HFF-Myc (cell line): Measurements from ENCODE around the gene EXOC1.
"Not testable (repeated sequence)": the region's sequence is repeated elsewhere in the genome, so short reads cannot be mapped to it uniquely, and the experiment has no call there.

Source experiments
- DNase-seq: peaks from one replicate; pipeline ENCODE4 v3.0.0-alpha.2; 2011; ENCODE audit warnings: low read depth; ENCODE audit errors: extremely low read depth
- H3K4me3 ChIP-seq: replicated peaks from 2 replicates; pipeline ENCODE4 v1.5.1; 2011; ENCODE audit warnings: low read depth, mild to moderate bottlenecking, control low read depth, low read length
- CTCF ChIP-seq: IDR thresholded peaks from 2 replicates; pipeline ENCODE4 v1.5.1; 2012; ENCODE audit warnings: mild to moderate bottlenecking, low read depth, low read length, control low read depth; ENCODE audit errors: missing control alignments

The EXOC1 gene

GRCh38 chr4:55834086-55834795 lies 19.2 kb upstream of the EXOC1 start:
- TF ChIP-seq CTCF: no peak
- no peak overlapping the region for H3K4me3 ChIP-seq
- DNase-seq: no peak

- H3K4me3 ChIP-seq: no peak overlapping the region
- TF ChIP-seq CTCF: no peak
- no peak for DNase-seq
These were observed 15.5 kb upstream of the EXOC1 start for GRCh38 chr4:55837903-55838302.

GRCh38 chr4:55838356-55838755 lies 15.1 kb upstream of the EXOC1 start:
- H3K4me3 ChIP-seq: no peak overlapping the region
- no peak for DNase-seq
- no peak for TF ChIP-seq CTCF

- H3K4me3 ChIP-seq: no peak overlapping the region
- TF ChIP-seq CTCF: no peak
- no peak for DNase-seq
These were observed 14.5 kb upstream of the EXOC1 start for GRCh38 chr4:55838952-55839351.

GRCh38 chr4:55840956-55841355 lies 12.5 kb upstream of the EXOC1 start:
- TF ChIP-seq CTCF: no peak
- H3K4me3 ChIP-seq: no peak overlapping the region
- no peak for DNase-seq

GRCh38 chr4:55841373-55842239 lies 11.8 kb upstream of the EXOC1 start:
- not testable (repeated sequence) for DNase-seq, H3K4me3 ChIP-seq

GRCh38 chr4:55842312-55842711 lies 11.1 kb upstream of the EXOC1 start:
- H3K4me3 ChIP-seq, DNase-seq: not testable (repeated sequence)

- DNase-seq: no peak
- H3K4me3 ChIP-seq: no peak overlapping the region
- TF ChIP-seq CTCF: peak; percentile 6
These were observed 3.7 kb upstream of the EXOC1 start for GRCh38 chr4:55849724-55850123.
